K562 (cell line): Measurements from ENCODE around the gene ZNF474. TPM values are rescaled to one million over a fixed set of nuclear protein-coding genes. Genes with fewer than 3 reads are reported as not detected.
A peak's percentile ranks its signal among the peaks of the same experiment; 100 is the strongest.

ENCODE experiments used
- CBFA2T3 ChIP-seq: fragments of 450-650 bp; IDR thresholded peaks from 2 replicates; pipeline ENCODE4 v1.6.1; 2017
- CREB1 ChIP-seq, 2 experiments: sonication (generic) in 1 of 2; formaldehyde crosslinking in 1 of 2; IDR thresholded peaks; 2 replicates each; pipeline versions ENCODE4 v1.6.1 to v1.8.0; 2012 to 2022; ENCODE audit warnings: inconsistent platforms in 1 of 2, mild to moderate bottlenecking in 1 of 2, missing genetic modification reagents in 1 of 2, moderate library complexity in 1 of 2
- DMBX1 ChIP-seq: fragments of 250-450 bp; sonication (Bioruptor Pico); IDR thresholded peaks from 2 replicates; pipeline ENCODE4 v1.8.0; 2022; ENCODE audit warnings: inconsistent platforms, mild to moderate bottlenecking, moderate library complexity, borderline replicate concordance
- ELF4 ChIP-seq: fragments of 450-650 bp; formaldehyde crosslinking; IDR thresholded peaks from 2 replicates; pipeline ENCODE4 v1.4.0; 2022; ENCODE audit warnings: missing genetic modification characterization
- MEF2D ChIP-seq: conservative IDR thresholded peaks from 2 replicates; pipeline ENCODE4 v1.6.1; 2016; ENCODE audit warnings: low read depth, missing genetic modification characterization, missing compliant biosample characterization
- ZBTB40 ChIP-seq, 2 experiments: fragments of 450-650 bp in 1 of 2; sonication (generic) in 1 of 2; formaldehyde crosslinking in 1 of 2; IDR thresholded peaks; 2 replicates each; pipeline versions ENCODE4 v1.7.1 to v1.9.0; 2016 to 2022; ENCODE audit warnings: inconsistent platforms in 1 of 2, mild to moderate bottlenecking in 1 of 2, missing genetic modification reagents in 1 of 2
- ZNF277 ChIP-seq: fragments of 250-450 bp; sonication (Bioruptor Pico); IDR thresholded peaks from 2 replicates; pipeline ENCODE4 v1.8.0; 2022; ENCODE audit warnings: inconsistent platforms, mild to moderate bottlenecking, moderate library complexity, borderline replicate concordance
- polyA plus RNA-seq, 8 experiments: library from polyadenylated mRNA; depleted of rRNA in 4 of 8; stranded (reverse) in 5 of 8; unstranded in 3 of 8; fragments of >200 nt; fragmentation: Nextera tagmentation in 2 of 8; fragmentation: Illumina TruSeq in 1 of 8; extraction: Ambion mirVana in 2 of 8; extraction: Trizol in 1 of 8; gene quantifications; 2 replicates each; pipeline versions ENCODE4 v1.2.1 to v1.2.3, GENCODE V29; 2011 to 2014; ENCODE audit warnings: inconsistent platforms in 1 of 8, missing spikeins in 1 of 8
- total RNA-seq, 7 experiments: library from RNA; depleted of rRNA in 6 of 7; stranded (reverse); fragments of >200 nt in 6 of 7; fragmentation: Illumina TruSeq in 2 of 7; extraction: Trizol in 2 of 7; gene quantifications; 2 replicates each; pipeline versions ENCODE4 v1.2.1 to v1.2.3, GENCODE V29; 2011 to 2021; ENCODE audit warnings: low replicate concordance in 1 of 7
- TF ChIP-seq, protein P1 (sequence below): sonication (generic); formaldehyde crosslinking; IDR thresholded peaks from 2 replicates; pipeline ENCODE4 v1.8.1; 2023; ENCODE audit warnings: missing genetic modification reagents, mild to moderate bottlenecking, borderline replicate concordance
- TF ChIP-seq, protein P2 (sequence below): fragments of 450-650 bp; formaldehyde crosslinking; IDR thresholded peaks from 2 replicates; pipeline ENCODE4 v1.4.0; 2020; ENCODE audit warnings: mild to moderate bottlenecking, moderate library complexity

ZNF474 gene
- total and polyA plus RNA-seq, 9 of the 15 experiments (the other 6 are each of a cell fraction or from before 2014, with no cell fraction given): 0.16 to 0.62 (median 0.39) TPM

- 0 out of 2 replicates have a peak, but pooled peaks have one; percentile 6 for TF ChIP-seq ZBTB40 (IDR thresholded peaks at IDR 0.05)
- no peak for TF ChIP-seq ZBTB40 (CRISPR knock-in tag; IDR thresholded peaks at IDR 0.05)
- TF ChIP-seq ELF4: no peak
- TF ChIP-seq, protein P1, sequence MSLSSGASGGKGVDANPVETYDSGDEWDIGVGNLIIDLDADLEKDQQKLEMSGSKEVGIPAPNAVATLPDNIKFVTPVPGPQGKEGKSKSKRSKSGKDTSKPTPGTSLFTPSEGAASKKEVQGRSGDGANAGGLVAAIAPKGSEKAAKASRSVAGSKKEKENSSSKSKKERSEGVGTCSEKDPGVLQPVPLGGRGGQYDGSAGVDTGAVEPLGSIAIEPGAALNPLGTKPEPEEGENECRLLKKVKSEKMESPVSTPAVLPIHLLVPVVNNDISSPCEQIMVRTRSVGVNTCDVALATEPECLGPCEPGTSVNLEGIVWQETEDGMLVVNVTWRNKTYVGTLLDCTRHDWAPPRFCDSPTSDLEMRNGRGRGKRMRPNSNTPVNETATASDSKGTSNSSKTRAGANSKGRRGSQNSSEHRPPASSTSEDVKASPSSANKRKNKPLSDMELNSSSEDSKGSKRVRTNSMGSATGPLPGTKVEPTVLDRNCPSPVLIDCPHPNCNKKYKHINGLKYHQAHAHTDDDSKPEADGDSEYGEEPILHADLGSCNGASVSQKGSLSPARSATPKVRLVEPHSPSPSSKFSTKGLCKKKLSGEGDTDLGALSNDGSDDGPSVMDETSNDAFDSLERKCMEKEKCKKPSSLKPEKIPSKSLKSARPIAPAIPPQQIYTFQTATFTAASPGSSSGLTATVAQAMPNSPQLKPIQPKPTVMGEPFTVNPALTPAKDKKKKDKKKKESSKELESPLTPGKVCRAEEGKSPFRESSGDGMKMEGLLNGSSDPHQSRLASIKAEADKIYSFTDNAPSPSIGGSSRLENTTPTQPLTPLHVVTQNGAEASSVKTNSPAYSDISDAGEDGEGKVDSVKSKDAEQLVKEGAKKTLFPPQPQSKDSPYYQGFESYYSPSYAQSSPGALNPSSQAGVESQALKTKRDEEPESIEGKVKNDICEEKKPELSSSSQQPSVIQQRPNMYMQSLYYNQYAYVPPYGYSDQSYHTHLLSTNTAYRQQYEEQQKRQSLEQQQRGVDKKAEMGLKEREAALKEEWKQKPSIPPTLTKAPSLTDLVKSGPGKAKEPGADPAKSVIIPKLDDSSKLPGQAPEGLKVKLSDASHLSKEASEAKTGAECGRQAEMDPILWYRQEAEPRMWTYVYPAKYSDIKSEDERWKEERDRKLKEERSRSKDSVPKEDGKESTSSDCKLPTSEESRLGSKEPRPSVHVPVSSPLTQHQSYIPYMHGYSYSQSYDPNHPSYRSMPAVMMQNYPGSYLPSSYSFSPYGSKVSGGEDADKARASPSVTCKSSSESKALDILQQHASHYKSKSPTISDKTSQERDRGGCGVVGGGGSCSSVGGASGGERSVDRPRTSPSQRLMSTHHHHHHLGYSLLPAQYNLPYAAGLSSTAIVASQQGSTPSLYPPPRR: no peak
- TF ChIP-seq, protein P2, sequence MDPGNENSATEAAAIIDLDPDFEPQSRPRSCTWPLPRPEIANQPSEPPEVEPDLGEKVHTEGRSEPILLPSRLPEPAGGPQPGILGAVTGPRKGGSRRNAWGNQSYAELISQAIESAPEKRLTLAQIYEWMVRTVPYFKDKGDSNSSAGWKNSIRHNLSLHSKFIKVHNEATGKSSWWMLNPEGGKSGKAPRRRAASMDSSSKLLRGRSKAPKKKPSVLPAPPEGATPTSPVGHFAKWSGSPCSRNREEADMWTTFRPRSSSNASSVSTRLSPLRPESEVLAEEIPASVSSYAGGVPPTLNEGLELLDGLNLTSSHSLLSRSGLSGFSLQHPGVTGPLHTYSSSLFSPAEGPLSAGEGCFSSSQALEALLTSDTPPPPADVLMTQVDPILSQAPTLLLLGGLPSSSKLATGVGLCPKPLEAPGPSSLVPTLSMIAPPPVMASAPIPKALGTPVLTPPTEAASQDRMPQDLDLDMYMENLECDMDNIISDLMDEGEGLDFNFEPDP (CRISPR knock-in tag): no peak
- TF ChIP-seq ZNF277 (CRISPR knock-in tag): no peak
- peak; percentile 89 for TF ChIP-seq MEF2D (tag)
- peak; percentile 53; the same call in 1 of the 2 replicates for TF ChIP-seq DMBX1
- peak; percentile 98 for TF ChIP-seq CBFA2T3
- TF ChIP-seq CREB1 (IDR thresholded peaks at IDR 0.05): peak; percentile 71; the same call in 1 of the 2 replicates
- no peak for TF ChIP-seq CREB1 (CRISPR knock-in tag; IDR thresholded peaks at IDR 0.05)
Observed at GRCh38 chr5:122126177-122126755, 3.1 kb upstream of the ZNF474 start (continued).
